Liver (tissue), 3 donors: ENCODE data around the gene LRMDA.

ENCODE experiments used
- EGR1 ChIP-seq, 2 donors: IDR thresholded peaks; 2 replicates each; pipeline ENCODE4 v1.6.1; 2016 to 2018; ENCODE audit warnings: antibody characterized with exemption in 2 of 2, low read depth in 2 of 2
- FOXA1 ChIP-seq: IDR thresholded peaks from 2 replicates; pipeline ENCODE4 v1.6.1; 2016; ENCODE audit warnings: antibody characterized with exemption
- GABPA ChIP-seq, 2 donors: IDR thresholded peaks in 1 of 2; conservative IDR thresholded peaks in 1 of 2; 2 replicates each; pipeline ENCODE4 v1.6.1; 2016; ENCODE audit warnings: antibody characterized with exemption in 2 of 2, mild to moderate bottlenecking in 1 of 2, moderate library complexity in 1 of 2
- RXRA ChIP-seq, 2 donors: IDR thresholded peaks; 2 replicates each; pipeline ENCODE4 v1.6.1; 2017 to 2018; ENCODE audit warnings: antibody characterized with exemption in 2 of 2, mild to moderate bottlenecking in 1 of 2
- SP1 ChIP-seq: IDR thresholded peaks from 2 replicates; pipeline ENCODE4 v1.6.1; 2018; ENCODE audit warnings: antibody characterized with exemption, mild to moderate bottlenecking
- TAF1 ChIP-seq: conservative IDR thresholded peaks from 2 replicates; pipeline ENCODE4 v1.6.1; 2016; ENCODE audit warnings: antibody characterized with exemption, mild to moderate bottlenecking
- YY1 ChIP-seq: IDR thresholded peaks from 2 replicates; pipeline ENCODE4 v1.6.1; 2016; ENCODE audit warnings: antibody characterized with exemption, mild to moderate bottlenecking
- TF ChIP-seq, protein P1 (sequence below): fragments of 150-350 bp; IDR thresholded peaks from 2 replicates; pipeline ENCODE4 v1.5.1; 2017; ENCODE audit warnings: improper control_type of control experiment, low read depth, low read length; ENCODE audit not compliant: missing input control
- TF ChIP-seq, protein P2 (sequence below): IDR thresholded peaks from 2 replicates; pipeline ENCODE4 v1.6.1; 2016; ENCODE audit warnings: antibody characterized with exemption
- TF ChIP-seq, protein P3 (sequence below): IDR thresholded peaks from 2 replicates; pipeline ENCODE4 v1.6.1; 2016; ENCODE audit warnings: antibody characterized with exemption, mild to moderate bottlenecking
- donor health status: healthy.
- donor health status: healthy.

DNA sequence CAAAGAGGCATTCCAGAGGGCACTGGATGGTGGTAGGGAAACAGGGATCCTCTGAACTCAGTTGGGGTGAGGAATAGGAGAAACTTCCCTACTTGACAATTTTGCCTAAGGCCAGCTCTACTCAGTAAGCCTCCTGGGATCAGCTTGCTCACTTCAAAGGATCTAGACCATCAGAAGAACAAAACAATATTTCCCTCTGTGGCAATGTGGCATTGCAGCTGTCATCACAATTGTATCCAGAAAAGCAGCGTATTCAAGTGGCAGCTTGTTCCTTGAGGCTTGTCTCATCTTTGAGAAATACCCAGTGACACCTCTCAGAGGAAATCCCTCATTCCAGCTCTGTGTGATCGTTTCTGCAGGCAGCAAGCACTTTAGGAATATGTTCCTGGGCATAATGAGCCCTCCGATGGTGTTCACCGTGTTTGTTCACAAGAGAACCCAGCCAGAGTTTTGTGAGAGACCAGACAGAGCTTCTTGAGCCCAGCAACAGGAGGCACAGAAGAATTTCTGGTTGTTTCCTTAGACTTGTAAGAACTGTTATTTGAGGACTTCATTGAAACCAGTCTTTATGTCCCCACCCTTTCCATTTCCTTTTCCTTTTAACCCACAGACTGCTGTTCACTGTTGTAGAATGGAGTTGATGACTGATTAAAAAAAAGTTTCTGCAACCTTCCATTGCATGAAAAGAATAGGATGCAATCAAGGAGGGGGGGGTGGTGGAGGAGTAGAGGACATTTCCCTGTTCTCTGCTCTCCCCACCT is 747.3 kb downstream of the LRMDA start:
- TF ChIP-seq, protein P1, sequence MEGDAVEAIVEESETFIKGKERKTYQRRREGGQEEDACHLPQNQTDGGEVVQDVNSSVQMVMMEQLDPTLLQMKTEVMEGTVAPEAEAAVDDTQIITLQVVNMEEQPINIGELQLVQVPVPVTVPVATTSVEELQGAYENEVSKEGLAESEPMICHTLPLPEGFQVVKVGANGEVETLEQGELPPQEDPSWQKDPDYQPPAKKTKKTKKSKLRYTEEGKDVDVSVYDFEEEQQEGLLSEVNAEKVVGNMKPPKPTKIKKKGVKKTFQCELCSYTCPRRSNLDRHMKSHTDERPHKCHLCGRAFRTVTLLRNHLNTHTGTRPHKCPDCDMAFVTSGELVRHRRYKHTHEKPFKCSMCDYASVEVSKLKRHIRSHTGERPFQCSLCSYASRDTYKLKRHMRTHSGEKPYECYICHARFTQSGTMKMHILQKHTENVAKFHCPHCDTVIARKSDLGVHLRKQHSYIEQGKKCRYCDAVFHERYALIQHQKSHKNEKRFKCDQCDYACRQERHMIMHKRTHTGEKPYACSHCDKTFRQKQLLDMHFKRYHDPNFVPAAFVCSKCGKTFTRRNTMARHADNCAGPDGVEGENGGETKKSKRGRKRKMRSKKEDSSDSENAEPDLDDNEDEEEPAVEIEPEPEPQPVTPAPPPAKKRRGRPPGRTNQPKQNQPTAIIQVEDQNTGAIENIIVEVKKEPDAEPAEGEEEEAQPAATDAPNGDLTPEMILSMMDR, result no peak
- TF ChIP-seq TAF1 (no peak), YY1 (no peak), GABPA (IDR thresholded peaks at IDR 0.05 in 1 of 2, conservative IDR thresholded peaks at IDR 0.05 in 1 of 2) (no peak), RXRA (IDR thresholded peaks at IDR 0.05) (no peak), SP1 (no peak), FOXA1 (no peak), EGR1 (IDR thresholded peaks at IDR 0.05; ENCODE audit: low read depth in 2 of 2) (no peak)
- TF ChIP-seq, protein P2, sequence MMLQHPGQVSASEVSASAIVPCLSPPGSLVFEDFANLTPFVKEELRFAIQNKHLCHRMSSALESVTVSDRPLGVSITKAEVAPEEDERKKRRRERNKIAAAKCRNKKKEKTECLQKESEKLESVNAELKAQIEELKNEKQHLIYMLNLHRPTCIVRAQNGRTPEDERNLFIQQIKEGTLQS, result no peak
- TF ChIP-seq, protein P3, sequence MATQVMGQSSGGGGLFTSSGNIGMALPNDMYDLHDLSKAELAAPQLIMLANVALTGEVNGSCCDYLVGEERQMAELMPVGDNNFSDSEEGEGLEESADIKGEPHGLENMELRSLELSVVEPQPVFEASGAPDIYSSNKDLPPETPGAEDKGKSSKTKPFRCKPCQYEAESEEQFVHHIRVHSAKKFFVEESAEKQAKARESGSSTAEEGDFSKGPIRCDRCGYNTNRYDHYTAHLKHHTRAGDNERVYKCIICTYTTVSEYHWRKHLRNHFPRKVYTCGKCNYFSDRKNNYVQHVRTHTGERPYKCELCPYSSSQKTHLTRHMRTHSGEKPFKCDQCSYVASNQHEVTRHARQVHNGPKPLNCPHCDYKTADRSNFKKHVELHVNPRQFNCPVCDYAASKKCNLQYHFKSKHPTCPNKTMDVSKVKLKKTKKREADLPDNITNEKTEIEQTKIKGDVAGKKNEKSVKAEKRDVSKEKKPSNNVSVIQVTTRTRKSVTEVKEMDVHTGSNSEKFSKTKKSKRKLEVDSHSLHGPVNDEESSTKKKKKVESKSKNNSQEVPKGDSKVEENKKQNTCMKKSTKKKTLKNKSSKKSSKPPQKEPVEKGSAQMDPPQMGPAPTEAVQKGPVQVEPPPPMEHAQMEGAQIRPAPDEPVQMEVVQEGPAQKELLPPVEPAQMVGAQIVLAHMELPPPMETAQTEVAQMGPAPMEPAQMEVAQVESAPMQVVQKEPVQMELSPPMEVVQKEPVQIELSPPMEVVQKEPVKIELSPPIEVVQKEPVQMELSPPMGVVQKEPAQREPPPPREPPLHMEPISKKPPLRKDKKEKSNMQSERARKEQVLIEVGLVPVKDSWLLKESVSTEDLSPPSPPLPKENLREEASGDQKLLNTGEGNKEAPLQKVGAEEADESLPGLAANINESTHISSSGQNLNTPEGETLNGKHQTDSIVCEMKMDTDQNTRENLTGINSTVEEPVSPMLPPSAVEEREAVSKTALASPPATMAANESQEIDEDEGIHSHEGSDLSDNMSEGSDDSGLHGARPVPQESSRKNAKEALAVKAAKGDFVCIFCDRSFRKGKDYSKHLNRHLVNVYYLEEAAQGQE, result no peak
